ENCODE data around the gene MED20.
A peak's percentile ranks its signal among the peaks of the same experiment; 100 is the strongest.

Gene MED20

GRCh38 chr6:41942067-41942851 lies 21.3 kb upstream of the MED20 start:
- peak overlapping the region; percentile 93 for H3K4me2 ChIP-seq (ENCODE audit: low read length)
- no peak for TF ChIP-seq EZH2 (IDR thresholded peaks at IDR 0.05; ENCODE audit: borderline replicate concordance, low read length)
- TF ChIP-seq, protein P1, sequence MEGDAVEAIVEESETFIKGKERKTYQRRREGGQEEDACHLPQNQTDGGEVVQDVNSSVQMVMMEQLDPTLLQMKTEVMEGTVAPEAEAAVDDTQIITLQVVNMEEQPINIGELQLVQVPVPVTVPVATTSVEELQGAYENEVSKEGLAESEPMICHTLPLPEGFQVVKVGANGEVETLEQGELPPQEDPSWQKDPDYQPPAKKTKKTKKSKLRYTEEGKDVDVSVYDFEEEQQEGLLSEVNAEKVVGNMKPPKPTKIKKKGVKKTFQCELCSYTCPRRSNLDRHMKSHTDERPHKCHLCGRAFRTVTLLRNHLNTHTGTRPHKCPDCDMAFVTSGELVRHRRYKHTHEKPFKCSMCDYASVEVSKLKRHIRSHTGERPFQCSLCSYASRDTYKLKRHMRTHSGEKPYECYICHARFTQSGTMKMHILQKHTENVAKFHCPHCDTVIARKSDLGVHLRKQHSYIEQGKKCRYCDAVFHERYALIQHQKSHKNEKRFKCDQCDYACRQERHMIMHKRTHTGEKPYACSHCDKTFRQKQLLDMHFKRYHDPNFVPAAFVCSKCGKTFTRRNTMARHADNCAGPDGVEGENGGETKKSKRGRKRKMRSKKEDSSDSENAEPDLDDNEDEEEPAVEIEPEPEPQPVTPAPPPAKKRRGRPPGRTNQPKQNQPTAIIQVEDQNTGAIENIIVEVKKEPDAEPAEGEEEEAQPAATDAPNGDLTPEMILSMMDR (IDR thresholded peaks at IDR 0.05; ENCODE audit: low read length): no peak
- no peaks in the 10 kb centered on the region for H3K9me3 ChIP-seq (ENCODE audit: low read length)
- H4K20me1 ChIP-seq (ENCODE audit: insufficient read depth, low read length): no peaks in the 10 kb centered on the region
- peaks cover 36% of the 10 kb centered on the region for H3K4me1 ChIP-seq (ENCODE audit: insufficient read depth, low read length, severe bottlenecking)
- H3K27ac ChIP-seq (ENCODE audit: low read depth, low read length, poor library complexity, severe bottlenecking): peak overlapping the region; percentile 8
- H3K36me3 ChIP-seq (ENCODE audit: insufficient read depth, low read length): peaks cover 4% of the 10 kb centered on the region; the same call in 1 of the 2 replicates
- no peaks in the 10 kb centered on the region for H3K9me2 ChIP-seq (ENCODE audit: low read depth, low read length)
- no peaks in the 10 kb centered on the region for H3F3A ChIP-seq (ENCODE audit: insufficient read depth, low read length)
- H2AFZ ChIP-seq (ENCODE audit: low read length): peak overlapping the region; percentile 52
- no peaks in the 10 kb centered on the region for H3K27me3 ChIP-seq (ENCODE audit: insufficient read depth, low read length)
- peak overlapping the region; percentile 66 for H3K9ac ChIP-seq (ENCODE audit: low read length)
- no peaks in the 10 kb centered on the region for H3K79me2 ChIP-seq (ENCODE audit: insufficient read depth, low read length)
- peak overlapping the region; percentile 93 for H3K4me3 ChIP-seq (ENCODE audit: low read depth, low read length, poor library complexity, severe bottlenecking)

- Histone ChIP-seq H3K9me2 (ENCODE audit: low read depth, low read length) (no peaks in the 10 kb centered on the region), H3K4me1 (ENCODE audit: insufficient read depth, low read length, severe bottlenecking) (peaks cover 36% of the 10 kb centered on the region), H3K9ac (ENCODE audit: low read length) (peak within 1 kb of the TSS; percentile 76), H3K79me2 (ENCODE audit: insufficient read depth, low read length) (no peaks in the 10 kb centered on the region), H3K9me3 (ENCODE audit: low read length) (no peaks in the 10 kb centered on the region), H3K4me3 (ENCODE audit: low read depth, low read length, poor library complexity, severe bottlenecking) (peak within 1 kb of the TSS; percentile 93), H3K36me3 (ENCODE audit: insufficient read depth, low read length) (peaks cover 10% of the 10 kb centered on the region; the same call in 1 of the 2 replicates), H2AFZ (ENCODE audit: low read length) (peak within 1 kb of the TSS; percentile 52), H3K27me3 (ENCODE audit: insufficient read depth, low read length) (no peaks in the 10 kb centered on the region), H3K27ac (ENCODE audit: low read depth, low read length, poor library complexity, severe bottlenecking) (peak within 1 kb of the TSS; percentile 8), H3K4me2 (ENCODE audit: low read length) (peak within 1 kb of the TSS; percentile 93), H3F3A (ENCODE audit: insufficient read depth, low read length) (no peaks in the 10 kb centered on the region), H4K20me1 (ENCODE audit: insufficient read depth, low read length) (no peaks in the 10 kb centered on the region)
- TF ChIP-seq, protein P1 (IDR thresholded peaks at IDR 0.05; ENCODE audit: low read length): no peak
- TF ChIP-seq EZH2 (IDR thresholded peaks at IDR 0.05; ENCODE audit: borderline replicate concordance, low read length): no peak
Observed at GRCh38 chr6:41941280-41942066, 20.5 kb upstream of the MED20 start, which contains the start of gene CCND3. TSS of gene CCND3 (minus strand) at chr6:41941808. CDS start at chr6:41941649, 159 bp downstream.

DNA sequence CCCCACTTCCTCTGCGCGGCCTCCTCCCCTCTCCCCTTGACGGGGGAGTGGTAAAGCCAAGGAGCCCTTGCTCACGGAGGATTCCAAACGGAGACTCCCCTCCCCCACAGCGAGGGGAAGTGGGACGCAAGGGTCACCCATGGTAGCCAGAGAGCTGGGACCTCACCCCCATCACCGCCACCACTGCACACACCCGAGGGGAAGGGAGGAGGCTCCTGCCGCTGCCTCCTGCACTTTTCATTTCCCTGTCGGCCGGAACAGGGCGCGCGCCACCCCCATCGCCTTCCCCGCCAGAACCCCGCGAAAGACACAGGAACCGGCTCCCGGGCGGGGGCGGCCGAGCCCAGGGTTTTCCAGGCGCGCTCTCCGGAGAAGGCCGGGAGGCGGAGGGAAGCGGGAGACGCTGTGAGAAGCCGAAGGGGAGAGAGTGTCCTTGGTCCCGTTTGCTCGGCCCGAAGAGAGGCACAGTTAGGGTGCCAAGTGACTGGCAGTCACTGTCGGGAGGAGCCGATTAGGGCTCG lies 19.9 kb upstream of the MED20 start:
- Histone ChIP-seq H3K4me1 (ENCODE audit: insufficient read depth, low read length, severe bottlenecking) (peaks cover 36% of the 10 kb centered on the region), H3K79me2 (ENCODE audit: insufficient read depth, low read length) (no peaks in the 10 kb centered on the region), H3K36me3 (ENCODE audit: insufficient read depth, low read length) (peaks cover 15% of the 10 kb centered on the region; the same call in 1 of the 2 replicates), H3K9ac (ENCODE audit: low read length) (peak overlapping the region; percentile 76), H4K20me1 (ENCODE audit: insufficient read depth, low read length) (no peaks in the 10 kb centered on the region), H2AFZ (ENCODE audit: low read length) (no peak overlapping the region), H3K4me2 (ENCODE audit: low read length) (peak overlapping the region; percentile 93), H3K9me2 (ENCODE audit: low read depth, low read length) (no peaks in the 10 kb centered on the region), H3K9me3 (ENCODE audit: low read length) (no peaks in the 10 kb centered on the region), H3K27me3 (ENCODE audit: insufficient read depth, low read length) (no peaks in the 10 kb centered on the region), H3F3A (ENCODE audit: insufficient read depth, low read length) (no peaks in the 10 kb centered on the region), H3K27ac (ENCODE audit: low read depth, low read length, poor library complexity, severe bottlenecking) (no peak overlapping the region), H3K4me3 (ENCODE audit: low read depth, low read length, poor library complexity, severe bottlenecking) (peak overlapping the region; percentile 93)
- TF ChIP-seq, protein P1 (IDR thresholded peaks at IDR 0.05; ENCODE audit: low read length): no peak
- no peak for TF ChIP-seq EZH2 (IDR thresholded peaks at IDR 0.05; ENCODE audit: borderline replicate concordance, low read length)
